GM19023 (cell line): ENCODE measurements around the gene DLG4.
"Not testable (repeated sequence)": the region's sequence is repeated elsewhere in the genome, so short reads cannot be mapped to it uniquely, and the experiment has no call there.

Experiments used
- ATAC-seq: cut with Tn5 transposase; IDR thresholded peaks from one replicate; pipeline ENCODE4 v1.9.1; 2021; ENCODE audit warnings: mild to moderate bottlenecking, moderate library complexity; ENCODE audit not compliant: unreplicated experiment

Gene DLG4

DNA sequence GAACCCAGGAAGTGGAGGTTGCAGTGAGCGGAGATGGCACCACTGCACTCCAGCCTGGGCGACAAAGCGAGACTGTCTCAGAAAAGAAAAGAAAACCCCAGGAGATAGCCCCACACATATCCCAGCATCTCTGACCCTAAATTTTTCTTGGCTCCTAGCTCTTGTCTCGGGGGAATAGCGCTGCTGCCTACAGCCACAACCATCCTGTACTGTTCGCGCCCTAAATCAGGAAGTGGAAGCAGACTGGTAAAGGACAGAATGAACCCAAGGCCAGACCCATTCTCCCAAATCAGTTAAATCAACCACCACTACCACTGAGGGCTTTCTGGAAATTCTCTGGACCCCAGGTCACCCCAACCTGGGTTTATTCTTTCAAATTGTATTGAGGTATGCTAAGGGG is 30.2 kb upstream of the DLG4 start:
- ATAC-seq, result no peak

DNA sequence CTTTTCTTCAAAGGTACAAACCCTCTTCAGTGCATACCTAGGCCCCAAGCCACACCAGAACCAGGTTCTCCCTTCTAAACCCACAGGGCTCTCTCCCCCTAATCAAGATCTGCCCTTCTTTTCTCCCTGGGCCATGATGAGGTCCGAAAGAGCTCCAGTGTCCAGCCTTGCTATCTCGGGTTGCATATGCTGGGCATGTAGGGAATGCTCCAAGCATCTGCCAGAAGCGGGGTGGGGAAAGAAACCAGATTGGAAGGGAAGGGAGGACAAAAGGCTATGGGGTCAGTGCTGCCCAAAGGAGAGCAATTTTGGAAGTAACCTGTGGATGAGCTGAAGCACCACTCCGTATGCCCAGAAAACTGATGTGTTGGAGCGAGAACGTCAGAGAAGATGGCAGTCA is 29.6 kb upstream of the DLG4 start:
- ATAC-seq, result no peak

DNA sequence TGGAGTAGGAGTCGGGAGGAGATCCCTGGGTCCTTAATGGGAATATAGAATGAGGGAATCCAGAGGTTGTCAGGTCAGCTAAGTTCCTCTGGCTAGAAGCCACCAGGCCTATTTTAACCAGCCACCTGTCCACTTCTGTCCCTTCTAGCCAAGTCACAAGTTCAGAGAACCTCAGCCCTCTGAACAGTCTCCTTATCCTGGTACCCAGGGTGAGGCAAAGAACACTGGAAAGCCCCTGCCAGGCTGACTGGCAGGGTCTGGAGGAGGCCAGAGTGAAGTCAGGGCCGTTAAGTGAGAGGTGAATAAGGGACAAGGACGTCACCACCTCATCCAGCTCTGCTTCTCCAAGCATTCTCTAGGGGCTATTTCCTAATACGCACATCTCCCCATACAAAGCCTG is 29.2 kb upstream of the DLG4 start:
- no peak for ATAC-seq

DNA sequence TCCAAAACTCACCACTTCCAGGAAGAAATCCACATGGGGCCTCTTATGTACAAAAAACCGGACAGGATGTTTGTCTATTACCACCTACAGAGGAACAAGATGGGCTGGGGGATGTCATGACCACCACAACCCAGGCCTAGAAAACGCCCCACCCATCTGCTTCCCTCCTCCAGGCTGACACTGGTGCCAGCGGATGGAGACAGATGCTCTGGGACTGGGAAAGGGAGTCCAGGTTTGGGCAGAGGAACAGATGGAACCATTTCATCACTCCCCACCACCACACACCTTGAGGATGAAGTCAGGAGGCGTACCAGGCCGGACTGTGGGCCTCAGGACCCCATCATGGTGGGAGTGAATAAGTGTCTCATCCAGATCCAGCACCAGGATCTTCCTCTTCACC is 27.1 kb upstream of the DLG4 start:
- no peak for ATAC-seq

DNA sequence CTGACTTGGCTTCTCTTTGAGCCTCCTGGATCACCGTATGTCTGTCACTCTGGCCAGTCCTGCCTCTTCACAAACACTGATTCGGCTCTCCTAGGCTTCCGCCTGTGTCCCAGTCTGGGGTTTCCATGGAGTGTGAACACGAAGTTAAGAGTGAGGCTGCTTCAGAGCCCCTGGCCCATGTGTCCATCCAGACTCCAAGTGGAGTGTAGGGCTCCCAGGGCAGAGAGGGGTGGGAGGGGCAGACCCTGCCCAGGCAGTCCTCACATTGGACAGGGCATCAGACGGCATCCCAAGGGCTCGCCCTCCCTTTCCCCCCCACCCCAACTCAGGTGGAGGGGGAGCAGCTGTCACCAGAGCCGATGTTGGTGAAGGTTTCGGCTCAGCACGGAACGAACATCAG is 24.2 kb upstream of the DLG4 start:
- ATAC-seq, result not testable (repeated sequence)

DNA sequence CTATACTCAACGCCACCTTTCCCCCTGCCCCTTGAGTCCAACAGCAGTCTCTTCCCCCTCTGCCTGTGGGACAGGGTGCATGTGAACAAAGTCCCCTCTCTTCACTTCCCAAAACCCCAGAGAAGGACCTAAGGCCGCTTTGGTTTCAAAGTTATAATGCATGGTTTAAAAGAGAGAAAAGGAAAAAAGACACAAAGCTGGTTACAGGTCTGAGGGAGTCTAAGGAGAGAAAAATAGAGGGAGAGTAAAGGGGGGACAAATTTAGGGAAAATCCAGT is 23.8 kb upstream of the DLG4 start:
- ATAC-seq, result no peak

DNA sequence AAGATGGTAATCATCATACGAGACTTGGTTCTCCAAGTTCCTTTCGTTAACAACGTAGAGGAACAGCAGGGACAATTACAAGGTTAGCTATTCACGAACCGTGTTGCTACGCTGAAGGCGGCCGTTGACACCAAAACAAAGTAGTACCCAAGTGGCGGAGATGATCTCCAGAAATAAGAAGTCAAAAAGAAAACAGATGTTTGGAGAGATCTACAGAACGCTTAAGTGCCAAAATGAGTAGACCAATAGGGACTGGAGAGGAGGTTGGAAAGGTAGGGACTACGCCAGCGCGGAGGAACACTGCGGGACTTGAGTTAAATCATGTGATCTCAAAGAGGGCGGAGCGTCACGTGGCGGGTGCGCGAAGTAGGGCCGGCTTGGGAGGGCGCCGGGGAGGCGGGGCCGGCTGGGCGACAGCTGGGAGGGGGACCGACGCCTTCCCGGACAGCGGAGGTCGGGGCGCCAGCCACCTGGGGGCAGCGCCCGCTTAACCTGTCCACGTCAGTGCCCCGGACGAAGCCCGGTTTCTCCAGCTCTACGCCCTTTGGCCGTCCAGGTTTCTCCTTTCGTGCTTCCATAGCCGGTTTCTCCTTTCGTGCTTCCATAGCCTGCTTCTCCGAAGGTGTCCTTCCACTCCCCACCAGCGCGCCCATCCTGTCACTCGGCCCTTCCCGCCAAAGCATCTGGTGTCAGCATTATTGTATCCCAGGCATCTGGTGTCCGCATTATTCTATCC is 23.2 kb upstream of the DLG4 start:
- peak; percentile 41 for ATAC-seq

DNA sequence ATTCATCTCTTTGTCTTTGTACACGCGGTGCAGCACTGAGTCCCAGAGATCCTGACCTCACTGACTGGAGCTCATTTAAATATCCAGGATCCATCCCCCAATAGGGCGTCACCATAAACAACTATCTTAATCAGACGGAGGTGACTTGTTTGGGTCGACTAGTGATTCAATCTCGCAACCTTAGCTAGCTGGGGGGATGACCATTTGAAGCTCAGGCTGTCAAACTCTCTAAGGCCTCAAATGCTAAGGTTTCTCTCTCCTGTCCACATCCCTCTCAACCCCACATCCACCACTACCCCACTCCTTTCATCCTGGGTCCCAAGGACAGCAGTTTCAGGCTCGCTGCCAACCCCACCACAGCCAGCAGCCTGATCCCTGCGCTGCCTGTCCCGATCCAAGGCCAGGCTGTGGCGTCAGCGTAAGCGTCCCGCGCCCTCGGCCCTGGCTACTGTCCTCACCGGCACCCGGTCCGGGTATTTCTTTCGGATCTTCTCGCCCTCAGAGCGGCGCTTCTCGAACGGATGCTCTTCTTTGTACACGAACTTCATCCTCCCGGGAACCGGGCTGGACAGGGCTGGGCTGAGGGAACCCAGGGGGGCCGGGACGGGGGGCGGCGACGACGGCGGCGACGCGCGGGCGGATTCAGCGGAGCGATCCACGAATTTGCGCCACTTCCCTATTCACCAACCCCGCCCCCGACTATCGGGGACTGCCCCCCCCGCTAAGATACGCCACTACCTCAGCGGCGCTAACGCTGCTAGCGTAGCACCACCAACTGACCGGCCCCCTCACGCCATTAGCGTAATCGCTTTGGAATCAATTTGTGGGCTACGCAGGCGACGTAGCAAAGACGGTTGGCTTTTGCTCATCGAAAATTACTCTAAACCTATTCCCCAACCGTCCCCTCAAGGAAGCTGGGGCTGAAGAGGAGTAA is 22.4 kb upstream of the DLG4 start, which contains the start of gene GABARAP:
GABARAP (minus strand) TSS at position 667 of the 934 bp plus-strand sequence; CDS start at position 548, 119 bp downstream.
- ATAC-seq, result peak; percentile 39

DNA sequence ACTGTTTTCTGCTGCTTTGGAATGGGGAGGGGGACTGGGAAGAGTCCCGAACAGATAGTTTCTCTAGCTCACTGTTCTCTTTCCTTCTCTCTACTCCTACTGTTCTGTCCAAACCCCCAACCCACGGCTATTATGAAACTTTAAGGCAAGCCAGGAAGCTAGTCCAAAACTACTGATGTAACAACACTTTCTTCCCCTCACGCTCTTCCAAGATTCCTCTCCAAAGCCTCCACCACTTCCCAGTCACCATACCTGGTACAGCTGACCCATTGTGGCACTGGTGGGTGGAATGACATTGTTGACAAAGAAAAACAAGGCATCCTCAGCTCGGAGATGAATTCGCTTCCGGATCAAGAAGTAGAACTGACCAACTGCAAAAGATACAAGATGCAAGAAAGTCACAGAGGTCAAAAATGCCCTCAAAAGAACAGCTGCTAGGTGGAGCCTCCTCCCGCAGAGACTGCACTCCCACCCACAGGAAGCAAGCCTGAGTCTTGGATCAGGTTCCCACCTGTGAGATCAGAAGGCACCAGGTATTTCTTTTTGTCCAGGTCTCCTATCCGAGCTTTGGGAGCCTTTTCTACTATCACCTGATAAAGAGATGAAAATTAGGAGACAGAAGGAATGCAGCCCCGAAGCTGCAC is 21.6 kb upstream of the DLG4 start:
- no peak for ATAC-seq

DNA sequence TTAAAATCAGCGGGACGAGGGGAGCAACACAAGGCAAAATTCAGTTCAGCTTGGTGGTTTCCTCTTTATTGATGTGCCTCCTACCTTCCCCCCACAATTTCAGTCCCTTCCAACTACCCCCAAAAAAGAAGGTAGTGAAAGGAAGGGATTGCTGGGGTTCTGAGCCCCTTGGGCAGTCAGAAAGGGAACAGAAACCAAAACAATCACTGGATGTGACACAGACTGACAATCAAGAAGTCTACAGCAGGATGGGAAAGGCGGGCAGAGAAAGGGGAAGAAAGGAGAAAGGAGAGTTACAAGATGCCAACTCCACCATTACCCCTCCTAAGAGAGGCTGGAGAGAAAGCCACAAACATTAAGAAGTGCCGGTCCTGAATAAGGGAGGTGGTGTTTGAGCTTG is 20.7 kb upstream of the DLG4 start:
- no peak for ATAC-seq

DNA sequence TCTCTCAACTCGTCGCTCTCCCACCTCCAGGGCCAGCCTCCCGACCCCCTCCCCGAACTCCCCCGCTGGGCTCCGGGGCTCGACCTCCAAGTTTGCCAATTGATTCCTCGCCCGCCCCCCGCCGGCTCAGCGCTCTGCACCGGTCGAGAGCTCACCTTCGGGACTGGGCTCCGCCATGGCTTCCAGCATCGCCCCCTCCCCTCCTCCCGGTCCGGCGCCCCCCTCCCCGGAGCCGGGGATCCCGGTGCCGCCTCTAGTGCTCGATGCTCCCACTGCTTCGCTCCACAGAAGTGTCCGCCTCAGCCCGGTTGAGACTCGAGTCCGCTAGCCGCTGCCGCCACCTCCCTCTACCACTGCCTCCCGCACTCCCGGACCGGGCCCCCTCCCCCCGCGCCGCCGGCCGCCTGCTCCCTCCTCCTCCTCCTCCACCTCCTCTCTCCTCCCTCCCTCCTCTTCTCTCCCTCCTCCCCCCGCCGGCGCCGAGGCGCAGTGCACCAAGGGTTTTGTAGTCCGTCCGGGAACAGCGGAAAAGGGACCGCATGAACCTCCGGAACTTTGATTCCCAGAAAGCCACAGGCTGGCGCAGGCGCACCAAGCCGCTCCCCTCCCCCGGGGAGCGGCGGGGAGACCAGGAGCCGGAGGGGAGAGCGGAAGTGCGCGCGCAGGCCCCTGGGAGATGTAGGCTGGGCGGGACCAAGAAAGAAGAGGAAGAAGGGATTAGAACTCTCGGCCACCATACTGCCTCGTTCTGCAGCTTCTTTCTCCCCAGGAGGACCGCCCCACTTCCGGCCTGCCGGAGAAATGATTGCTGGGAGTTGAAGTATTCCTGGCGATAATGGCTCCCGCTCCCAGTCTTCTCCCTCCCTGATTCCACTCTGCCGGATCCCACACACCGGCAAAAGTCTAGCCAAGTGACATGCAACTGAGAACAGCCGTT is 19.7 kb upstream of the DLG4 start, which contains the start of gene PHF23:
PHF23 (minus strand) TSS at position 367 of the 937 bp plus-strand sequence; CDS start at position 189, 178 bp downstream.
- peak; percentile 41 for ATAC-seq

DNA sequence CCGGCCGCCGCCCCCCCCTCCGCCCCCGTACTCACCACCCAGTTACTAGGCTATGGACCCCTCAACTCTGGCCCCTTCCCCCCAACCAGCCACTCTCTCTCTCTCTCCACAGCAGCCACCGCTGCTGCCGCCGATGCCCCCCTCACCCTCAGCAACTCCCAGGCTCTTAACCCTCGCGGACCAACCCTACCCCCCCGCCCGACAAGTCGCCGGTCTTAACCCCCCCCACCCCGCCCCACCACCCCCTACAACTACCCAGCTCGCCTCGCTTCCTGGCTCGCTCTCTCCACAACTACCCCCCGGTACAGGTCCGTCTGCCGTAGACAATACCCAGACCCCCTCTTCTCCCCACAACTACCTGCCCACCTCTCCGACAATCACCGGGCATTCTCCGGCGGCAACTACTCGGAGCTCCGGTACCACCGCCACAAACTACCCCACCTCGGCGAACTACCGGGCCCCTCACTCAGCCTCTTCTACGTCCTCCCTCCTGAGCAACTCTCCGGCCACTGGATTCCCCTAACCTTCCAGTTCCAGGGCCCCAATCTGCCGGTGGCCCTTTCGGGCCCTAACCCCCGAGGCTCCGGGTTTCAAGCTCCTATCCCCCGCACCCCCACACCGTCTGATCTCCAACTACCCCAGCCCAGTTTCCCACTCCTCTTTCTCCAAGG is 18.9 kb upstream of the DLG4 start:
- no peak for ATAC-seq

DNA sequence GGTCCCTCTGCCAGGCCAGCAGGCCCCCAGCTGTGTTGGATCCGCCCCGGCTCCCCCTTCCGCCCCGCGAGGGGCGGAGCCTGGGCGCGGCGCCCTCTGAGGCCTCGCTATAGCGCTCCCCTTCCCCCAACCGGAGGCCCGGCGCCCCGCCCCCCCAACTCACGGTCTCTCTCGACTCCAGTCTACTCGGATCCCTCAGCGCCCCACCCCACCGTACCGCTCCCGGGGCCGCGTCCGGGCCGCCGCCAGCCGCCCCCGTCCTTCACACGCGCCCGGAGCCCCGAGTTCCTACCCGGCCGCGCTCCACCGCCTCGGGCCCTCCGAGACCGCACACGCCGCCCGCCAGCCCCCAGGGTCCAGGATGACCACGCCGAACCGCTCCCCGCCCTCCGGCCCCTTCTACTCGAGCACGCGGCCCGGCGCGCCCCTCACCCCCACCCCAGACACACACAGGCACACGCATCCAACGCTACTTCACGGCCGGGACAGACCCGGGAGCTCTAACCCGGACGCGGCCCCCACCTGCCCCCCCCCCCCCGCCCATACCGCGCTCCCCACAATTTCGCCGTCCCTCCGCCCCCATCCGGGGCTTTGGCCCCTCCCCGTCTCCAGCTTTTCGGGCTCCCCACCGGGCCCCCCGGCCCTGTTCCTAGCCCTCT is 18.3 kb upstream of the DLG4 start:
- ATAC-seq, result no peak

DNA sequence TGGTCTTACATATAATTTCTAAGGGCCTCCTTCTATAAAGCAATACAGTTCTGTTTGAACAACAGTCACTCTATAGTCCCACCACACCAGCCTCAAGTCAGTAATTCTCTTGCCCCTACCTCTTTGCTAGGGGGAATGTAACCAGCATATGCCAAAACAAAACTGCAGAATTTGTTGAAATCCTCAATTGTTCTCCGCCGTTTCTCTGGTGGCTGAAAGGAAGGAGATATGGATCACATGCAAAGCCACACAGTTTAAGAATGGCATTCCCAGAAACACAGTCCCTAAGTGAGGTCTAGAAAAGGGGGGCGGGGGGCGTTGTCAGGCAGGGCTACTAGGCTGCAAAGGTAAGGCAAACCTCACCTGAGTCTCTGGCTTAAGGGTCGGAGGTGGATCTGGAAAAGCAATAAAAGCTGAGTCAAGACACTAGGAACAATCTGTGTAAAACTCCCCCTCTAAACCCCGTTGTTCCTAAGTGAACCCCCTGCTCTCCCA is 17.7 kb upstream of the DLG4 start:
- no peak for ATAC-seq

DNA sequence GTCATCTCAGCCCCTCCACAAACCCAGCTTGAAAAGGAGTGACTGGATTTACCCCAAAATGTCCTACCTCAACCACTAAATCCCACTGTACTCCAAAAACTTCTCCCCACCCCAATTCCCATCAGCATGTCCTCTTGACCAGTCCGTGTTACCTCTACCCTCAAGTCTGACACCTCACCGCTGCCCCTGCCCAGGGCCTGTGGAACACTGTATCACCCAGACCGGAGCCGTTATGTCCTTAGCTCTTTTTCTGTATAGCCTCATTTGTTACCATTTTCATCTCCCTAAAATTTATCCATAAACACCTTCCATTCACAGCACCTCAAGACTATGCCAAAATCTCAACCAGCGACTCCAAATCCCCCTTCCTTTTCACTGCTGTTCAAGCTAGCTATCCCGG is 17.2 kb upstream of the DLG4 start:
- ATAC-seq, result no peak

DNA sequence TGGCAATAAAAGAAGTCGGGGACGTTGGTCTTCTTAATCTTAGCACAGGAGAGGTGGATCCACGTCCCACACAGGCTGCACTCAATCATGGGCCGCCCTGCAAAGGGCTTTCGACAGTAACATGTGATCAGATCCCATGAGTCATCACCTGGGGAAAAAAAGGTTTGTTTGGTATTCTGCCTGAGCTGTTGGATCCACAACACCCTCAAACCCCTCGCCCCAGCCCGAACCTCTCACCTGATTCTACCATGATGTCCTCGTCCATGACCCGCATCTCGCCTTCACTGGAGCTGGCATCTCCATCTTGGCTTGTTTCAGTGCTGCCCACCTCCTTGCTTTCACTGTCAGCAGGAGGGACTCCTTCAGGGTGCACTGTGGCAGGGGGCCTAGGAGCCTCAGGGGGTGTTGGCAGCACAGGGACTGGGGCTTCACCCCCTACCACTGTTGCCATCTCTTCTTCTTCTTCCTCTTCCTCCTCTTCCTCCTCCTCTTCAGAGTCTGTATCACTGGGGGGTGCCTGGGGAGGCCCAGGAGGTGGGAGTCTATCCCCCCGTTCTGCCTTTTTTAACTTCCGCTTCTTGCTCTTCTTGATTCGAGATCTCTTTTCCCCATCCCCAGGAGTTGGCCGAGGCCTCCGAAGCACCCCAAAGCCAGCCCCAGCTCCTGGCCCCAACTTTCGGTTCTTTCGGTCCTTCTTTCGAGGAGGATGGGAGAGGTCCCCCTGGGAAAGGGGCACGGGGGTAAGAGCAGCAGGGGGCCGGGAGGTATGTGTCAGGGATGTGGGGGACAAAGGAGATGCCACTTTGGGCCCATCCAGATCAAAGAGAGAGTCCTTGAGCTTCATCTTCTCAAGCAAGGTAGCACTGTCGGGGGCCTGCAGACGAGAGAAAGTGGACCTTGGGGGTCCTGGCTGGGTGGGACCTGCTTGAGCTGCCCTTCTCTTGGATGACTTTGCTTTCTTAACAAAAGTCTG is 16.3 kb upstream of the DLG4 start:
- ATAC-seq, result no peak

DNA sequence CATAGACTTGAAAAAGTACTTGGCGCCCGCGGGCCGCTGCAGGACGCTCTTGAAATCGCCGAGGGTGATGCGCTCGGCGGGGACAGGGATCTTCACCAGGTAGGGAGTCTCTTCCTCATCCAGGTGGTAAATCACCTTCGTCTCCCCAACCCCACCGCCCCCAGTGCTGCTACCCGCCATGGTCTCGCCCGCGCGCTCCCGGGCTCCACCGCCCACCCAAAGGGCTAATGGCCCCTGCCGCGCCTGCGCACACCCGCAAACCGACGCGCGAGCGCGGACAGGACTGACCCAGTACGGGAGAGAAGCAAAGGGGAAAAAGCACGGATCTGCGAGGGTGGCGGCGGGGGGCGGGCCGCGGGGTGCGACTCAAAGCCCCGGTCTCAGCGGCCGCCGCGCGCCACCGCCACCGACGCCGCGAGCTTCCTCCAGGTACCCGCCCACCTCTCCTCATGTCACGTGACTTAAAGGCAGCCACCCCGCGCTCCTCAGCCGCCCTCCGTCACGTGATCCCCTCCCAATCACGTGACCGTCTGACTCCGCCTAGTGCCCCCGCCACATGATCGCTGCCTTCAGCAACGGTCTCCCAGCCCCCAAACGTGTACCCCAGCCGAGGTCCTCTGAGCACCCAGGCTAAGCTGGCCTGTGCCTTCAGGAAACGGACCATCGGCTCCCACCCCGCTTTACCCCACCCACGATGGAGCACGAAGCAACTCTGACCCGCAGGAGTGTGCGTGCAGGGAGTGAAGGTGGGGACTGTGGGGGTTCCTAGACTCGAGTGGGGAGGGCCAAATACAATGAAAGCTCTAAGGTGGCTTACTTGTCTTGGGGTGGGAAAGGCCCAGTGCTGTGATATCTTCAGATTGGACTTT is 14.7 kb upstream of the DLG4 start, which contains the start of gene DVL2:
DVL2 (minus strand) TSS at position 435 of the 869 bp plus-strand sequence; CDS start at position 180, 255 bp downstream.
- ATAC-seq, result peak; percentile 47
